GM19463 (cell line): Measurements from ENCODE around the gene SP140L.
"Not testable (repeated sequence)": the region's sequence is repeated elsewhere in the genome, so short reads cannot be mapped to it uniquely, and the experiment has no call there.

Experiments used
- ATAC-seq: cut with Tn5 transposase; IDR thresholded peaks from one replicate; pipeline ENCODE4 v1.9.1; 2021; ENCODE audit warnings: mild to moderate bottlenecking, moderate library complexity; ENCODE audit not compliant: unreplicated experiment

The SP140L gene

DNA sequence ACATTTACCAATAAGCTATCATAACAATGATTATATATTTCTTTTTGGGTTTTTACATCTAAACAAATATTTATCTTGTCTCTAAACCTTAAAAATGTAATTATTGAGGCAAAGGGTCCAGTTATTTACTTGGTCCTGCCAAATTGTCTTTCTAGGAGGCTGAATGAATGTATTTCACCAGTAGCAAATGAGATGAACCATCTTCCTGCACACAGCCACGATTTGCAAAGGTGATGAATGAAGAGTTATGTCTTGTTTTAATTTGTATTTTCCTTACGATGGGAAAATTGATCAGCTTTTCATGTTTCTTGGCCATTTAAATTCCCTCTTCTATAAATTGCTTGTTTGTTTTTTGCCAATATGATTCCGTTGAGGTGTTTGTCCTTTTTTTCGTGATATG lies 90.4 kb downstream of the SP140L start:
- ATAC-seq: no peak

DNA sequence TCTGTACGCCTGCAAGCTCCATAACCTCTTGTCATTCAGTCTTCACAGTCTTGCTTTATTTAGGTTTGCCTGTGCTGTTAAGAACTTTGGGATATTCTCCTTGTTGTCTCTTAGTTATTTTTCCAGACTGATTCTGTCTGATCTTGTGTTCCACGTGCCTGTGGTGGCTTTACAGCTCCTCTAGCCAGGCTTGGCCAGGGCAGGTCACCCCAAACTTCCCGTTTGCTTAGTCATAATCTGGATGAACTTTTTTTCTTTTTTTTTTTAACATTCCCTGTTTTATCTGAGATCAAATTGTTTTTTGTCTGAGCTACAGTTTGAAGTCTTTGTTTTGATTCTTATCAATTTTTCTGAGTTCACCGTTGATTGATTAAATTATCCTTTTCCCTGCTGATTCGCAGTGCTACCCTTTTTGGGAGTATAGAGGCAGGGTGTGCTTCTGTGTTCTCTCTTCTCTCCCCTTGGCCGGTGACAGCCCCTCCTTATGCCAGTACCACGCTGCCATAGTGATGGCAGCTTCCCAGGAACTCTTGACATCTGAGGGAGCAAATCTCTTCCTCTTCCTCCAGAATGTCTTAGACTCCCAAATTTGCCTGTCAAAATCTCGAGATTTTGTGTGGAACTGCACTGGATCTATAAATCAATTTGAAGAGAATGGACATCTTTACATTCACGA lies 91.5 kb downstream of the SP140L start:
- no peak for ATAC-seq

DNA sequence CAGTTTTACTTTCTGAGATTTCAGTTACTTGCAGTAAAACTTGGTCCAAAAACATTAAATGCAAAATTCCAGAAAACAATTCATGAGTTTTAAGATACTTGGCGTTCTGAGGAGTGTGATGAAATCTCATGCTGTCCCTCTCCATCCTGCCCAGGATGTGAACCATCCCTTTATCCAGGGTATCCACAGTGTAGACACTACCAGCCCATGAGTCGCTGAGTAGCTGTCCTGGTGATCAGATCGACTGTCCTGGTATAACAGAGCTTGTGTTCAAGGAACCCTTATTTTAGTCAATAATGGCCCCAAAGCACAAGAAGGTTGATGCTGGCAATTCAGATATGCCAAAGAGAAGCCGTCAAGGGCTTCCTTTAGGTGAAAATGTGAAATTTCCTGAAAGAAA lies 92.2 kb downstream of the SP140L start:
- no peak for ATAC-seq

DNA sequence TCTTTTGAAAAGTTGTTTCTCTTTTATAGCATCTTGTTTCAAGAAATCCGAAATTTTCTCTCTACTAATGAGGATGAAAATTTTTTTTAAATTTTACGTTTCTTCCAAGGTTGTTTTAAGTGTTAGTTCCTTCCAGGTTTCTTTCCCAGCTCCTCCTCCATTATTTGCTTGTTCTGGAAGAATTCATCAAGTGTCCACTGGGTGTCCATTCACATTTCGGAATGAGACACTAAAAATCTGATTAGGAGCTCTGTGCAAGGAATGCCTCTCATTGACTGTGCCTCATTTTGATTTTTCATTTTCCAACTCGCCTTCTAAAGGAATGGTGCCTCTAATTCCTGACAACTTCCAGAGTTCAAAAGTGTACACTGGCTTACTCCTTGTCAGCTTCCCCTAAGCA lies 95.2 kb downstream of the SP140L start:
- no peak for ATAC-seq

DNA sequence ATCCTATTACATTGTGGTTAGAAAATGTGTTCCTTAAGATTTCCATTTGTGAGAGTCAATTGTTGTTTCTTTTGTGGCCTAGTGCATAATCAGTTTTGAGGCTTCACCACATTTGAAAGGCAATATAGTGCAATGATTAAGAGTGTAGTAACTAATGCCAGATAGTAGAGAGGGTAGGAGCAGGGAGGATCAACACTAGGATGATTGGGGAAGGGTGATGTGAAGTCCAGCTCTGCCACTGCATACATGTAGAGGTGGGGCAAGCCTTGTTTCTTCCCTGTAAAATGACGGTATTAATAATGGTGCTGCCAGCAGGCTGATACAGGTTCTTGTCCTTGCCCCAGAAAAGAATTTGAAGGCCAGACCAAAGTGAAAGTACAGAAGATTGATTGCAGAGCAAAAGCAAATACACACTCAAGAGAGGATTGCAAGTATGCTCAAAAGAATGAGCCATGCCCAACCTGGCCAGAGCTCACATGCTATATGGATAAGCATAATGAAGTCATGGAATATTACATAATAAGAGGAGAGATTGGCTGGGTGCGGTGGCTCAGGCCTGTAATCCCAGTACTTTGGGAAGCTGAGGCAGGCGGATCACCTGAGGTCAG lies 97.0 kb downstream of the SP140L start:
- ATAC-seq: no peak

DNA sequence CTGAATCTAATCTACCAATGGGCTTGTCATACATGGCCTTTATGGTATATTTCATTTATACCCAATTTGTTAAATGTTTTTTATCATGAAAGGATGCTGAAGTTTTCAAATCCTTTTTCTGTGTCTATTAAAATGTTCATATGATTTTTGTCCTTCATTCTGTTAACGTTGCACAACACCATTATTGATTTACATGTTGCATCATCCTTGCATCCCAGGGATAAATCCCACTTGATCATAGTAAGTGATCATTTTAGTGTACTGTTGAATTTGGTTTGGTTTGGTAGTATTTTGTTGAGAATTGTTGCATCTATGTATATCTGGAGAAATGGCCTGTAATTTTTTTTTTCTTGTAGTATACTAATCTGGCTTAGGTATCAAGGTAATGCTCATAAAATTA lies 98.4 kb downstream of the SP140L start:
- no peak for ATAC-seq

DNA sequence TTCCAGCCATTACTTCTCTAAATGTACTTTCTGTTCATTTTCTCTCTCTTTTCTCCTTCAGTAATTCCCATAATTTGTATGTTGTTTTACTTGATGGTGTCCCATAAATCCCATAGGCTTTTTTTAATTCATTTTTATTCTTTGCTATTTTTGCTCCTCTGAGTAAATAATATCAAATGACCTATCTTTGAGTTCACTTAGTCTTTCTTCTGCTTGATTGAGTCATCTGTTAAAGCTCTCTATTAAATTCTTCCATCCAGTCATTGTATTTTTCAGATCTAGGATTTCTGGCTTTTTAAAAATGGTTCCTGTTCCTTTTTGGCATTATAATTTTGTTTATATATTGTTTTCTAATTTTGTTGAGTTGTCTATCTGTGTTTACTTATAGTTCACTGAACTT lies 102.5 kb downstream of the SP140L start:
- no peak for ATAC-seq

DNA sequence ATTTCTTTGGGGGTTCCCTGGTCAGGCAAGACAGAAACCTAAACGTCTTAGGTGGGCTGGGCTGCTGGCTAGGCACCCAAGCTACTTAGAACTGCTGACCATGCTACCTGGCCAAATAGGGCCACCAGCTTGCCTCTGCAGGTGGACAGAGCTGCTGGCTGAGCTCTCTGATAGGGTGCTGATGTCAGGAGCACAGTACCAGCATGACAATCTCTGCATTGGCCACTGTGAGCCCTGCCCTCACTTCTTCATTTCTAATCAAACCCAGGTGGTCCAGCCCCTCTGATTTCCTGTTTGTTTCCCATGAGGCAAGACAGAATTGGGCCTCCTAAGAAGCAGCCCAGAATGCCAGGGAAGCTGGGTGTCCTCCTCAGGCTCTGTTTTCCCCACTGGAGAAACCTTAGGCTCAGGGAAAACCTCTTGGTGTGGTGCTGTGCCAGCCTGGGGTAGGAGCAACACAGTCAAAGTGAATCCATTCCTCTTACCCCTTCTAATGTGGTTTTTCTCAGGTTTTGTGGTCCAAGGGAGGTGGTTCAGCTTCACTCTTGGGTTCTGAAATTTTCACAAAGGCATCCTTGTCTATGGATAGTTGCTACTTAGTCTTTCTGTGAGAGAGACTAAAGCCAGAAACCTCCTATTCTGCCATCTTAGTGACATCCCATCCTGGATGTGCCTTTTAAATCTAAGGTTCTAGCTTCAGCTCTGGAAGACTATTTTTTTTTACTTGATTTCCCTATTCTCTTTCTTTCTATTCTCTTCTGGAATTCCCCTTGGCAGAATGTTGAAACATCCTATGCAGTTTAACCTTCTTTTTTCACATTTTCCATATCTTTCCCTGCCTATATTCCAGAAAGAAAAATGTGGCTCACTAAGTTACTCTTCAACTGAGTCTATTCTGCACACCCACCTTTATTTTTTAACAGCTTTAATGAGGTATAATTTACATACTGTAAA lies 104.2 kb downstream of the SP140L start:
- ATAC-seq: peak; percentile 60

DNA sequence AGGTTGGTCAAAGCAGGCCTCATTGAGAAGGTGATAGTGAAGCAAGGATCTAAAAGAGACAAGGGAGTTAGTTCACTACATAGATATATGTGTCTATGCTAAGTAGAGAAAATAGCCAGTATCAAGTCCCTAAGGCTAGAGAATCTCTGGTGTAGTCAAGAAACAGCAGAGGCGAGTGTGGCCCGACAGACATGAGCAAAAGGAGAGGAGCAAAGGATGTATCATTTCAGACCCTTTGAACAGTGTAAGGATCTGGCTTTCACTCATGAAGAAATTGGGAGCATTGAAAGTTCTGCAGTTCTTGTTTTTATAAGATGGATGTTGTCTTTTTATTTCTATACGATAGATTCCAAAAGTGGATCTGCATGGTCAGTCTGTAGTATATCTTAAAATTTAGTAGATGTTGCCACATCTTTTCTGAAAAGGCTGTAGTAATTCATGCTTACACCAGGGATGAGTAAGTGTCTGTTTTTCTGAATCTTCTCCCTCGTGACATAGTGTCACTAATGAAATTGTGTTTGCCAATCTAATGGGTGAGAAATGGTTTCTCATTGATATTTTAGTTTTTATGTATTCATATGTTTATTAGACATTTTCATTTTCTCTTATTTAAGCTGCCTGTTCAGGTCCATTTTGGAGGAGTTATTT lies 107.8 kb downstream of the SP140L start:
- no peak for ATAC-seq

DNA sequence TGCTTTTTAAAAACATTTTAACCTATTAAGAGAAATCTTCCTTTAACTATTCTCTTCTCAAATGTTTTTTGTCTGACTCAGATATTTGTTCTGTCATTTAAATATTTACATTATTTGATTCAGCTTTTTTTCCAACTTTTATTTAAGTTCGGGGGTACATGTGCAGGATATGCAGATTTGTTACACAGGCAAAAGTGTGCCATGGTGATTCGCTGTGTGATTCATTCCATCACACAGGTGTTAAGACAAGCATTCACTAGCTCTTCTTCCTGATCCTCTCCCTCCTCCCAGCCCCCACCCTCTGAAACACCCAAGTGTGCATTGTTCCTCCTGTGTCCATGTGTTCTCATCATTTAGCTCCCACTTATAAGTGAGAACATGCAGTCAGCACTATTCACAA lies 108.4 kb downstream of the SP140L start:
- no peak for ATAC-seq

DNA sequence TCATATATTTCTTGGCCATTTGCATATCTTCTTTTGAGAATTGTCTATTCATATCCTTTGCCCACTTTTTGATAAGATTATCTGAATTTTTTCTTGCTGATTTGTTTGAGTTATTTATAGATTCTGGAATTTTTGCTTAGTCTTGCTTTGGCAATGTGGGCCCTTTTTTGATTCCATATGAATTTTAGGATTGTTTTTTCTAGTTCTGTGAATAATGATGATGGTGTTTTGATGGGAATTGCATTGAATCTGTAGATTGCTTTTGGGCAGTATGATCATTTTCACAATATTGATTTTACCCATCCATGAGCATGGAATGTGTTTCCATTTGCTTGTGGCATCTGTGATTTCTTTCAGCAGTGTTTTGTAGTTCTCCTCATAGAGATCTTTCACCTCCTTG lies 112.1 kb downstream of the SP140L start:
- ATAC-seq: not testable (repeated sequence)

DNA sequence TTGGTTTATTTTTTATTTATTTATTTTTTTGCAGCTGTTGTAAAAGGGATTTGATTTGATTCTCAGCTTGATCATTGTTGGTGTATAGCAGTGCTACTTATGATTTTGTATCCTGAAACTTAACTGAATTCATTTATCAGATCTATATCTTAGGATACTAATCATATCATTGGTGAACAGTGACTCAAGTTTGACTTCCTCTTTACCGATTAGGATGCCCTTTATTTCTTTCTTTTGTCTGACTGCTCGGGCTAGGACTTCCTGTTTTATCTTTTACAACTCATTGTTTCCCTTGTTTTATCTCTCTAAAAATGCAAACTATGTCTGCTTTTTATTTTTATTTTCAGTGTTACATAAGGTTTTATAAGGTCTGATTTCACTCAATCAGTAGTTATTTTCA lies 112.6 kb downstream of the SP140L start:
- ATAC-seq: no peak

DNA sequence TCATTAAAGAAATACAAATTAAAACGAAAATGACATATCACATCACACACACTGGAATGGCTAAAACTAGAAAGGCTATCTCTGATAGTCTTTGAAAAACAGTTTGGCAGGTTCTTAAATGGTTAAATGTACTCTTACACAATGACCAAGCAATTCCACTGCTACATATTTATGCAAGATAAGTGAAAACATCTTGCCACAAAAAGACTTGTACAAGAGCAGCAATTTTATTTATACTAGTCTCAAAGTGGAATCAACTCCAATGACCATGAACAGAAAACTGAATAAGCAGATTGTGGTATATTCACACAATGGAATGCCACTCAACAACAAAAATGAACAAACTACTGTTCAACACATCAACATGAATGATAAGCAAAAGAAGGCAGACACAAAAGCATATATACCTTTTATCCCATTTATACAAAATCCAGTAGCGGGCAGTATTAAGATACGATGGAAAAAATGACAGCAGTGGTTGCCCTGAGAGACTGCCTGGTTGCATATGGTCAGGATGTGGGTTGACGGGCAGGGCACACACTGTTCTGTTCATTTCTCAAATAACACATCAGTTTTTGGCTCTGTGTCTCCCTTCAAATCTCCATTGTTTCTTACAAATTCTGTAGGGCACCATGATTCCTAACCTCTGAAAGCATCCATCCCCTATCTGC lies 114.4 kb downstream of the SP140L start:
- peak; percentile 68 for ATAC-seq

DNA sequence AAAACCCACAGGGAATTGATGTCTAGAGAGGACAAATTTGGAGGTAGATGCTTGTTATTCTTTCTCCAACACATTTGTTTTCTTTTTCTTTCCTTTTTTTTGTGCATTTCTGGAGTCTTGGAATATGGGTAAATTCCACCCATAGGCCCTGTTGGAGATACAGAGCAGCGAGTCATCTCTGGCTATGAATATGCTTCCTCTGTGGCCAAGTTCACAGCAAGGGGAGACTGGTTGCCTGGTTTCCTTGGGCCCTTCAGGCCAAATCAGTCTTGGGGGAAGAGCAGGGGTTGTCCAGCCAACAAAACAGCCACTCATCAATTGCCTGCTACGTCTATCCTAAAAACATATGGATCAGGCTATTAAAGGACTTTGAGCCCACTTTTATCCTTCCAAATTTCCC lies 116.5 kb downstream of the SP140L start:
- no peak for ATAC-seq

DNA sequence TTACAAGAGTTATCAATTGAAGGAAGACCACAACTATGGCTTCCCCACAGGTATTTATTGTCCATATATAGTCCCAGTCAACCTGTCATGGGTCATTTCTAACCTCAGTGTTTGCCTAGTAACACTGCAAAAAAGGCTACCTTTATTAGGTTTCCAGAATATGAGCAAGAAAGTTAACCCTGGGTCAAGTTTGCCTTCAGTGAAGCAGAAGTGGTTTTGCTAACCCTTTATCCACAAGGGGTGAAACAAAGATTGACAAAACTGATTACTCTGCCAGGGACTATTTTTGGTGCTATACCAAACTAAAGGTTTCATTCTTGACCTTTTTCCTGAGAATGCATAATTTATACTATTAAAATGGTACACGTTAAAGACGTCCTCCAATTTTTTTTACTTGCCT lies 117.8 kb downstream of the SP140L start:
- ATAC-seq: no peak

DNA sequence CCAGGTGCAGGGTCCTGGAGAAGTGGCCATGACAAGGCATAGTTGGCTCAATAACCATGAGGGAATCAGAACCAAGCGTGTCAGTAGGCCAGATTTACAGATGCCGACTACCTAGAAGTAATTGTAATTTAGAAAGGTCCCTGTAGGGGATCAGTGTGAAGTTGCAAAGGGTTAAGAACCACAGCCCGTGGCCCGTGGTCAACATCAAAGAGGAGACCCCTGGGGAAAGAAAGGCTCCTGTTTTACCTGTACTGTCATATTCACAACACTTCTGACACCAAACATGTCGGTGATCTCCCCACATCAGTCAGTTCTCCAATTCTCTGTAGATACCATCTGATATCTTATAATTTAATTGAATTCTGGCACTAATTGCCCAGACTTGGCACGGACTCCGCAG lies 120.0 kb downstream of the SP140L start:
- no peak for ATAC-seq

DNA sequence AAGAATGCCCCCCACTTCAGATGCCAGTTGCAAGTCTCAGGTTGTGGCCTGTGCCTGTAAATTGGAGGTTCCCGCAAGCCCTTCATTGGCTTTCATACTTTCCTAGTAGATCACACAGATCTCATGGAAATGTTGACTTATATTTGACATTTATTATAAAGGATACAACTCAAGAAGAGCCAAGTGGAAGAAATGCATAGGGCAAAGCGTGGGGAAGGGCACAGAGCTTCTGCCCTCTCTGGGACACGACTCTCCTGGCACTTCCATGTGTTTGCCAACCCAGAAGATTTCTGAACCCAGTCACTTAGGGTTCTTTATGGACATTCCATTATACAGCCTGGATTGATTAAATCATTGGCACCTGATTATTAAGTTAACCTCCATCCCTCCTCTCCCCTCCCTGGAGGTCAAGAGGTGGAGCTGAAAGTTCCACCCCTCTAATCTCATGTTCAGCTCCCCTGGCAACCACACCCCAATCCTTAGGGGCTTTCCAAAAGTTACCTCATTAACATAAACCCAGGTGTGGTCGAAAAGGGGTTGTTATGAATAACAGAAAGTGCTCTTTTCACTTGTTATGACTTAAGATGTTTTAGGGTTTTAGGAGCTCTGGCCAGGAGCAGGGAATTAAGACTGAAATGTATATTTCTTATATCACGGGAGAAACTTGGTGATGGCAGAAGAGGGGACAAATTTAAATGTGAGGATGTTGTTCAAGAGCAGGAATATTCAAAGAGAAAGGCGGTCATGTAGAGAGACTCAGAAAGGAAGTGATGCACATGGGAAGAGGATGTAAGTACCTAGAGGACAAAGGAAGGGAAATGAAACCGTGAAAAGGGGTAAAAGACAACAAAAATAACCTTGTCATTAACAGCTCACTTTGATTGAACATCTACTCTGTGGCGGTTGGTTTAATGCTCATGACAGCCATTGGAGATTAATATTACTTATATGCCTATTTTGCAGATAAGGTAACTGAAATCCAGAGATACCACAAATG lies 120.8 kb downstream of the SP140L start:
- peak; percentile 79 for ATAC-seq

DNA sequence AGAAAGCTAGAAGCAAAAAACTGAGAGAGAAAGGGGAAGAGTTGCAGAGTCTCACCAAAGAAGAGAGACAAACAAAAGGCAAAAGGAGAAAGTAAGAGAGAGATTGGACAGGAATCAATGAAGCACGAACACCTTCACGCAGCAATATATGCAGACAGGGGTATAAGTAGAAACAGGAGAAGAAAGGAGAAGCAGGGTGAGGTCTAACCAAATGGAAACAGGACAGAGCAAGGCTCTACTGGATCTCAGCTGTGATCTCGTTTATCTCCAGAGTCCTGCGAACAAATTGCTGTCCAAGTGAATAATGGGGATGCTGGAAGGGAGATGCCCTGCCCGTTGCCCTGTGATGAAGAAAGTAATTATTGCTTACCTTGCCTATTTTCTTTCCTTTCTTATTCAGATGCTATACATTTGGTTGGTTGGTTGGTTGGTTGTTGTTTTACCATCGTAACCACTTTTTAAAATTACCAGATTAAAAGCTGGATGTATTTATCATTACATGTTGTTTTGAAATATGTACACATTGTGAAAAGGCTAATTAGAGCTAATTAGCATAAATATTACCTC lies 123.0 kb downstream of the SP140L start:
- no peak for ATAC-seq

DNA sequence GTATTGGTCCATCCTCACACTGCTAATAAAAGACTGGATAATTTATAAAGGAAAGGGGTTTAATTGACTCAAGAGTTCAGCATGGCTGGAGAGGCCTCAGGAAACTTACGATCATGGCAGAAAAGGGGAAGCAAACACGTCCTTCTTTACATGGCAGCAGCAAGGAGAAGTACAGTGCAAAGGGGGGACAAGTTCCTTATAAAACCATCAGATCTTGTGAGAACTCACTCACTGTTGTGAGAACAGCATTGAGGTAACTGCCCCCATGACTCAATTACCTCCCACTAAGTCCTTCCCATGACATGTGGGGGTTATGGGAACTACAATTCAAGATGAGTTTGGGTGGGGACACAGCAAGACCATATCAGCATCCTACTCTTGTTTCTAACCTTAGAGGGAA lies 126.0 kb downstream of the SP140L start:
- no peak for ATAC-seq
